GM21447 (cell line): ENCODE measurements around the gene CACTIN.
"Not testable (repeated sequence)": the region's sequence is repeated elsewhere in the genome, so short reads cannot be mapped to it uniquely, and the experiment has no call there.

Source experiments
- ATAC-seq: cut with Tn5 transposase; IDR thresholded peaks from one replicate; pipeline ENCODE4 v1.9.1; 2021; ENCODE audit not compliant: unreplicated experiment

The CACTIN gene

GRCh38 chr19:3663838-3664237, 37.2 kb upstream of the CACTIN start:
- no peak for ATAC-seq

GRCh38 chr19:3661284-3662238, 35.0 kb upstream of the CACTIN start:
- no peak for ATAC-seq

GRCh38 chr19:3660493-3661219, 34.1 kb upstream of the CACTIN start:
- no peak for ATAC-seq

GRCh38 chr19:3659746-3660112, 33.1 kb upstream of the CACTIN start:
- ATAC-seq = no peak

GRCh38 chr19:3658870-3659745, 32.5 kb upstream of the CACTIN start:
- ATAC-seq = no peak

GRCh38 chr19:3658004-3658869, 31.6 kb upstream of the CACTIN start:
- no peak for ATAC-seq

GRCh38 chr19:3657395-3657769, 30.8 kb upstream of the CACTIN start:
- no peak for ATAC-seq

- no peak for ATAC-seq
Observed at GRCh38 chr19:3656747-3657394, 30.3 kb upstream of the CACTIN start.

- no peak for ATAC-seq
Observed at GRCh38 chr19:3656073-3656746, 29.6 kb upstream of the CACTIN start.

- no peak for ATAC-seq
Observed at GRCh38 chr19:3655402-3656072, 28.9 kb upstream of the CACTIN start.

- ATAC-seq = no peak
Observed at GRCh38 chr19:3653865-3654513, 27.4 kb upstream of the CACTIN start.

- ATAC-seq = no peak
Observed at GRCh38 chr19:3653081-3653795, 26.6 kb upstream of the CACTIN start.

GRCh38 chr19:3652422-3652821, 25.8 kb upstream of the CACTIN start:
- ATAC-seq = no peak

- no peak for ATAC-seq
Observed at GRCh38 chr19:3651684-3652083, 25.1 kb upstream of the CACTIN start.

- no peak for ATAC-seq
Observed at GRCh38 chr19:3649888-3650287, 23.3 kb upstream of the CACTIN start.

- ATAC-seq = no peak
Observed at GRCh38 chr19:3648037-3648905, 21.7 kb upstream of the CACTIN start.

GRCh38 chr19:3647102-3647501, 20.5 kb upstream of the CACTIN start:
- not testable (repeated sequence) for ATAC-seq
